ENCODE measurements around the gene CST11.

Gene CST11

DNA sequence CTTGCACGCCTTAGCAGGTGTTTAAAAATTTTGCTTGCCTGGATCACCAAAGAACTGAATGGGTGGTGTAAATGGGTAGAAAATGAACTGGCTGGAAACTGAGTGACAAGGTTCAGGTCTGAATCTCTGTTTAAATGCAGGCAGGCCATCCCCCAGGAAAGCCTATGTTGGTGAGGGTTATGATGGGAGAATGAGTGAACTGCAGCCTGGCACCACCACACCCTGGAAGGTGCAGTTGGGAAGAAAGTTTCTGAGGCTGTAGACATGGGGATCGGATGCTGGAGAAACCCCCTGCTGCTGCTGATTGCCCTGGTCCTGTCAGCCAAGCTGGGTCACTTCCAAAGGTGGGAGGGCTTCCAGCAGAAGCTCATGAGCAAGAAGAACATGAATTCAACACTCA, 12.7 kb downstream of the CST11 start:
- Histone ChIP-seq H3K27ac (ENCODE audit: low read depth, low read length, poor library complexity, severe bottlenecking) (no peak overlapping the region), H3K9me3 (ENCODE audit: low read length) (no peaks in the 10 kb centered on the region), H3K4me2 (ENCODE audit: low read length) (no peak overlapping the region), H3F3A (ENCODE audit: insufficient read depth, low read length) (no peaks in the 10 kb centered on the region), H3K4me3 (ENCODE audit: low read depth, low read length, poor library complexity, severe bottlenecking) (no peak overlapping the region), H3K9me2 (ENCODE audit: low read depth, low read length) (no peaks in the 10 kb centered on the region), H4K20me1 (ENCODE audit: insufficient read depth, low read length) (no peaks in the 10 kb centered on the region), H3K27me3 (ENCODE audit: insufficient read depth, low read length) (no peaks in the 10 kb centered on the region; the same call in 1 of the 2 replicates), H3K4me1 (ENCODE audit: insufficient read depth, low read length, severe bottlenecking) (no peaks in the 10 kb centered on the region), H3K79me2 (ENCODE audit: insufficient read depth, low read length) (no peaks in the 10 kb centered on the region), H3K9ac (ENCODE audit: low read length) (no peak overlapping the region), H3K36me3 (ENCODE audit: insufficient read depth, low read length) (no peaks in the 10 kb centered on the region), H2AFZ (ENCODE audit: low read length) (no peak overlapping the region)
- TF ChIP-seq, protein P1, sequence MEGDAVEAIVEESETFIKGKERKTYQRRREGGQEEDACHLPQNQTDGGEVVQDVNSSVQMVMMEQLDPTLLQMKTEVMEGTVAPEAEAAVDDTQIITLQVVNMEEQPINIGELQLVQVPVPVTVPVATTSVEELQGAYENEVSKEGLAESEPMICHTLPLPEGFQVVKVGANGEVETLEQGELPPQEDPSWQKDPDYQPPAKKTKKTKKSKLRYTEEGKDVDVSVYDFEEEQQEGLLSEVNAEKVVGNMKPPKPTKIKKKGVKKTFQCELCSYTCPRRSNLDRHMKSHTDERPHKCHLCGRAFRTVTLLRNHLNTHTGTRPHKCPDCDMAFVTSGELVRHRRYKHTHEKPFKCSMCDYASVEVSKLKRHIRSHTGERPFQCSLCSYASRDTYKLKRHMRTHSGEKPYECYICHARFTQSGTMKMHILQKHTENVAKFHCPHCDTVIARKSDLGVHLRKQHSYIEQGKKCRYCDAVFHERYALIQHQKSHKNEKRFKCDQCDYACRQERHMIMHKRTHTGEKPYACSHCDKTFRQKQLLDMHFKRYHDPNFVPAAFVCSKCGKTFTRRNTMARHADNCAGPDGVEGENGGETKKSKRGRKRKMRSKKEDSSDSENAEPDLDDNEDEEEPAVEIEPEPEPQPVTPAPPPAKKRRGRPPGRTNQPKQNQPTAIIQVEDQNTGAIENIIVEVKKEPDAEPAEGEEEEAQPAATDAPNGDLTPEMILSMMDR (IDR thresholded peaks at IDR 0.05; ENCODE audit: low read length), result no peak
- no peak for TF ChIP-seq EZH2 (IDR thresholded peaks at IDR 0.05; ENCODE audit: borderline replicate concordance, low read length)

DNA sequence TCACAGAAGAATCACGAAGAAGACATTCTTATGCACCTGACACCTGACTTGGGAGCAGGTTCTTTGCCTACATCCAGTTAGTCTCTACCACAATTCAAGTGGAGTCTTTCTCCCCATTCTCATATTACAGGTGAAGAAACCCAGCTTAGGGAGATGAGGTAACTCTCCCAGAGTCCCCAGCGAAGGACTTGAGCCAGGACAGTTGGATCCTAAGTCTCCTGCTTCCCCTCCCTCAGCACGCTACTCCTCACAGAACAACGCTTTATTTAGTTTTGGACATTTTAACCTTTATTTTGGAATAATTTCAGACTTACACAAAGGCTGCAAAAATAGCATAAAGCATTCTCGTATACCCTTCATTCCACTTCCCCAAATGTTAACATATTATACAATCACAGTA, 14.0 kb downstream of the CST11 start:
- Histone ChIP-seq H3K79me2 (ENCODE audit: insufficient read depth, low read length) (no peaks in the 10 kb centered on the region), H3K36me3 (ENCODE audit: insufficient read depth, low read length) (no peaks in the 10 kb centered on the region), H3K4me3 (ENCODE audit: low read depth, low read length, poor library complexity, severe bottlenecking) (no peak overlapping the region), H3K4me1 (ENCODE audit: insufficient read depth, low read length, severe bottlenecking) (no peaks in the 10 kb centered on the region), H3F3A (ENCODE audit: insufficient read depth, low read length) (no peaks in the 10 kb centered on the region), H3K27me3 (ENCODE audit: insufficient read depth, low read length) (no peaks in the 10 kb centered on the region; the same call in 1 of the 2 replicates), H3K9me2 (ENCODE audit: low read depth, low read length) (no peaks in the 10 kb centered on the region), H2AFZ (ENCODE audit: low read length) (no peak overlapping the region), H3K9ac (ENCODE audit: low read length) (no peak overlapping the region), H3K27ac (ENCODE audit: low read depth, low read length, poor library complexity, severe bottlenecking) (no peak overlapping the region), H3K4me2 (ENCODE audit: low read length) (no peak overlapping the region), H4K20me1 (ENCODE audit: insufficient read depth, low read length) (no peaks in the 10 kb centered on the region), H3K9me3 (ENCODE audit: low read length) (no peaks in the 10 kb centered on the region)
- TF ChIP-seq, protein P1 (IDR thresholded peaks at IDR 0.05; ENCODE audit: low read length), result no peak
- no peak for TF ChIP-seq EZH2 (IDR thresholded peaks at IDR 0.05; ENCODE audit: borderline replicate concordance, low read length)

GRCh38 chr20:23437126-23437899, 15.4 kb downstream of the CST11 start:
- Histone ChIP-seq H3K9me2 (ENCODE audit: low read depth, low read length) (no peaks in the 10 kb centered on the region), H2AFZ (ENCODE audit: low read length) (no peak overlapping the region), H3K79me2 (ENCODE audit: insufficient read depth, low read length) (no peaks in the 10 kb centered on the region), H3K27me3 (ENCODE audit: insufficient read depth, low read length) (no peaks in the 10 kb centered on the region; the same call in 1 of the 2 replicates), H3K9ac (ENCODE audit: low read length) (no peak overlapping the region), H3K4me1 (ENCODE audit: insufficient read depth, low read length, severe bottlenecking) (no peaks in the 10 kb centered on the region), H3K9me3 (ENCODE audit: low read length) (no peaks in the 10 kb centered on the region), H3K4me2 (ENCODE audit: low read length) (no peak overlapping the region), H3K27ac (ENCODE audit: low read depth, low read length, poor library complexity, severe bottlenecking) (no peak overlapping the region), H3K4me3 (ENCODE audit: low read depth, low read length, poor library complexity, severe bottlenecking) (no peak overlapping the region), H3K36me3 (ENCODE audit: insufficient read depth, low read length) (no peaks in the 10 kb centered on the region), H4K20me1 (ENCODE audit: insufficient read depth, low read length) (no peaks in the 10 kb centered on the region), H3F3A (ENCODE audit: insufficient read depth, low read length) (no peaks in the 10 kb centered on the region)
- TF ChIP-seq EZH2 (IDR thresholded peaks at IDR 0.05; ENCODE audit: borderline replicate concordance, low read length), result no peak
- TF ChIP-seq, protein P1 (IDR thresholded peaks at IDR 0.05; ENCODE audit: low read length), result no peak

Measured in OCI-LY1 (cell line).